ENCODE results near the gene FATE1.

FATE1 gene

DNA sequence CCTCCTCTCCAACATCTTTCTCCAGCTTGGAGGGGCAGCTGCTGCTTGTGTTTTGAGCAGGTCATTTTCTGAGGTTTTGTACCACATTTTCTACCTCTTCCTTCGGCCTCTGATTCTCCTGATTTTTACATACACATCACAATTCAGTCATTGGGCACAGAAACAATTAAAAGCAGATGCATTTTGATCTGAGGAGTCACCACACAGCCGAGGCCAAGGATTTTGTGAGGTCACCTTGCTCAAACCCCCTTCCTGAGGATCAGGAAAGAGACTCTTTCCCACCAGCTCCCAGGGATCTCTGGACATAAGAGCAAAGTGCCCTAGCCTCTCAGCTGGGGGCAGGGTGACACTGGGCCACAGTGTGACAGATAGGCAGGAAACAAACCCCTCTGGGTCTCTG lies 5.4 kb upstream of the FATE1 start:
- POLR2A ChIA-PET = no interaction called here
- CTCF ChIA-PET = interaction anchor here (0.6 kb wide), 1 partner anchor 100 kb away, joined by 5 read pairs; no protein-coding TSS in a partner anchor
- Histone ChIP-seq H3K9me3 (ENCODE audit: control insufficient read depth, insufficient read depth, low read depth, low read length) (no peaks in the 10 kb centered on the region), H3K27ac (ENCODE audit: extremely low read depth, low read depth, low read length) (no peak overlapping the region), H3K4me3 (ENCODE audit: low read depth, low read length) (no peak overlapping the region), H3K4me1 (ENCODE audit: control insufficient read depth, insufficient read depth, low read length) (no peaks in the 10 kb centered on the region), H3K36me3 (ENCODE audit: control insufficient read depth in 2 of 2, insufficient read depth in 1 of 2, low read length in 2 of 2) (no peaks in the 10 kb centered on the region)
- no peak for TF ChIP-seq ZNF114 (tag by site-specific recombination; IDR thresholded peaks at IDR 0.05)
- TF ChIP-seq SCRT2 (tag by site-specific recombination; IDR thresholded peaks at IDR 0.05) = no peak
- TF ChIP-seq, protein P1, sequence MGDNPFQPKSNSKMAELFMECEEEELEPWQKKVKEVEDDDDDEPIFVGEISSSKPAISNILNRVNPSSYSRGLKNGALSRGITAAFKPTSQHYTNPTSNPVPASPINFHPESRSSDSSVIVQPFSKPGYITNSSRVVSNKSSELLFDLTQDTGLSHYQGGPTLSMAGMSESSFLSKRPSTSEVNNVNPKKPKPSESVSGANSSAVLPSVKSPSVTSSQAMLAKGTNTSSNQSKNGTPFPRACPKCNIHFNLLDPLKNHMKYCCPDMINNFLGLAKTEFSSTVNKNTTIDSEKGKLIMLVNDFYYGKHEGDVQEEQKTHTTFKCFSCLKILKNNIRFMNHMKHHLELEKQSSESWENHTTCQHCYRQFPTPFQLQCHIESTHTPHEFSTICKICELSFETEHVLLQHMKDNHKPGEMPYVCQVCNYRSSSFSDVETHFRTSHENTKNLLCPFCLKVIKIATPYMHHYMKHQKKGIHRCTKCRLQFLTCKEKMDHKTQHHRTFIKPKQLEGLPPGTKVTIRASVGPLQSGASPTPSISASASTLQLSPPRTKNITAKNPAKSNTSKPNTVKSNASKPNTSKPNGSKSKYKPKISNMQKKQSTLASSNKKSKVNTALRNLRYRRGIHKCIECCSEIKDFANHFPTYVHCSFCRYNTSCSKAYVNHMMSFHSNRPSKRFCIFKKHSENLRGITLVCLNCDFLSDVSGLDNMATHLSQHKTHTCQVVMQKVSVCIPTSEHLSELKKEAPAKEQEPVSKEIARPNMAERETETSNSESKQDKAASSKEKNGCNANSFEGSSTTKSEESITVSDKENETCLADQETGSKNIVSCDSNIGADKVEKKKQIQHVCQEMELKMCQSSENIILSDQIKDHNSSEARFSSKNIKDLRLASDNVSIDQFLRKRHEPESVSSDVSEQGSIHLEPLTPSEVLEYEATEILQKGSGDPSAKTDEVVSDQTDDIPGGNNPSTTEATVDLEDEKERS (tag by site-specific recombination; IDR thresholded peaks at IDR 0.05) = no peak
- TF ChIP-seq, protein P2, sequence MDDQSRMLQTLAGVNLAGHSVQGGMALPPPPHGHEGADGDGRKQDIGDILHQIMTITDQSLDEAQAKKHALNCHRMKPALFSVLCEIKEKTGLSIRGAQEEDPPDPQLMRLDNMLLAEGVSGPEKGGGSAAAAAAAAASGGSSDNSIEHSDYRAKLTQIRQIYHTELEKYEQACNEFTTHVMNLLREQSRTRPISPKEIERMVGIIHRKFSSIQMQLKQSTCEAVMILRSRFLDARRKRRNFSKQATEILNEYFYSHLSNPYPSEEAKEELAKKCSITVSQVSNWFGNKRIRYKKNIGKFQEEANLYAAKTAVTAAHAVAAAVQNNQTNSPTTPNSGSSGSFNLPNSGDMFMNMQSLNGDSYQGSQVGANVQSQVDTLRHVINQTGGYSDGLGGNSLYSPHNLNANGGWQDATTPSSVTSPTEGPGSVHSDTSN (CRISPR knock-in tag; IDR thresholded peaks at IDR 0.05) = no peak
- no peak for TF ChIP-seq ZNF223 (tag by site-specific recombination; IDR thresholded peaks at IDR 0.05)
- TF ChIP-seq ZNF157 (tag by site-specific recombination; IDR thresholded peaks at IDR 0.05) = no peak
- no peak for TF ChIP-seq ZNF133 (tag by site-specific recombination; IDR thresholded peaks at IDR 0.05)
- TF ChIP-seq ZNF391 (tag by site-specific recombination; IDR thresholded peaks at IDR 0.05; ENCODE audit: borderline replicate concordance, low read depth) = no peak
- no peak for TF ChIP-seq MEIS1 (CRISPR knock-in tag; IDR thresholded peaks at IDR 0.05; ENCODE audit: borderline replicate concordance)
- no peak for TF ChIP-seq ZNF175 (tag by site-specific recombination; IDR thresholded peaks at IDR 0.05)
- TF ChIP-seq, protein P3, sequence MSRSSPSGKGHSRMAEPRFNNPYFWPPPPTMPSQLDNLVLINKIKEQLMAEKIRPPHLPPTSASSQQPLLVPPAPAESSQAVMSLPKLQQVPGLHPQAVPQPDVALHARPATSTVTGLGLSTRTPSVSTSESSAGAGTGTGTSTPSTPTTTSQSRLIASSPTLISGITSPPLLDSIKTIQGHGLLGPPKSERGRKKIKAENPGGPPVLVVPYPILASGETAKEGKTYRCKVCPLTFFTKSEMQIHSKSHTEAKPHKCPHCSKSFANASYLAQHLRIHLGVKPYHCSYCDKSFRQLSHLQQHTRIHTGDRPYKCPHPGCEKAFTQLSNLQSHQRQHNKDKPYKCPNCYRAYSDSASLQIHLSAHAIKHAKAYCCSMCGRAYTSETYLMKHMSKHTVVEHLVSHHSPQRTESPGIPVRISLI (tag by site-specific recombination; IDR thresholded peaks at IDR 0.05) = no peak
- TF ChIP-seq, protein P4, sequence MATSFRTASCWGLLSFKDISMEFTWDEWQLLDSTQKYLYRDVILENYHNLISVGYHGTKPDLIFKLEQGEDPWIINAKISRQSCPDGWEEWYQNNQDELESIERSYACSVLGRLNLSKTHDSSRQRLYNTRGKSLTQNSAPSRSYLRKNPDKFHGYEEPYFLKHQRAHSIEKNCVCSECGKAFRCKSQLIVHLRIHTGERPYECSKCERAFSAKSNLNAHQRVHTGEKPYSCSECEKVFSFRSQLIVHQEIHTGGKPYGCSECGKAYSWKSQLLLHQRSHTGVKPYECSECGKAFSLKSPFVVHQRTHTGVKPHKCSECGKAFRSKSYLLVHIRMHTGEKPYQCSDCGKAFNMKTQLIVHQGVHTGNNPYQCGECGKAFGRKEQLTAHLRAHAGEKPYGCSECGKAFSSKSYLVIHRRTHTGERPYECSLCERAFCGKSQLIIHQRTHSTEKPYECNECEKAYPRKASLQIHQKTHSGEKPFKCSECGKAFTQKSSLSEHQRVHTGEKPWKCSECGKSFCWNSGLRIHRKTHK (tag by site-specific recombination; IDR thresholded peaks at IDR 0.05) = no peak

DNA sequence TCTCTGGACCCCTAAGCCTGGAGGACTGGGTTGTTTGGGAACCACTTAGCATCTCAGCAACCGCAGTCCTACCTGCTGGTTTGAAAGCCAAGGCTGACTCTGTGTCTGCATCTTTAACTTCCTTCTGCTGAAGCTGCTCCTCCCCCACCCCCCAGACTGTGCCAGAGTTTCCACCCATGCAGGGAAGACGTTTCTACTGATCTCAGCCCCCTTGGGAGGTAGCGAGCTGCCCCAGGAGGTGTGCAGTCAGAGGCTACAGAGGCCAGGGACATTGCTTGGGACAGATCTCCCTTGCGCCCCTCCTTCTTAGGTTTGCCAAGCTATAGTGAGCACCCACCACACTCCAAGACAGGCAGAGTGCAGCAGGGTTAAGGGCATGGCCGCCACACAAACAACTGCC lies 4.7 kb upstream of the FATE1 start:
- Histone ChIP-seq H3K9me3 (ENCODE audit: control insufficient read depth, insufficient read depth, low read depth, low read length) (no peaks in the 10 kb centered on the region), H3K27ac (ENCODE audit: extremely low read depth, low read depth, low read length) (no peak overlapping the region), H3K36me3 (ENCODE audit: control insufficient read depth in 2 of 2, insufficient read depth in 1 of 2, low read length in 2 of 2) (no peaks in the 10 kb centered on the region), H3K4me3 (ENCODE audit: low read depth, low read length) (no peak overlapping the region), H3K4me1 (ENCODE audit: control insufficient read depth, insufficient read depth, low read length) (no peaks in the 10 kb centered on the region)
- 0 out of 2 replicates have a peak, but pooled peaks have one; percentile 25 for TF ChIP-seq GLIS1 (tag by site-specific recombination; IDR thresholded peaks at IDR 0.05)
- no peak for TF ChIP-seq ZNF239 (tag by site-specific recombination; IDR thresholded peaks at IDR 0.05)
- POLR2A ChIA-PET = no interaction called here
- CTCF ChIA-PET = interaction anchor here (0.6 to 0.7 kb wide), 2 partner anchors 225 to 627 kb away, joined by 3 read pairs; no protein-coding TSS in a partner anchor

DNA sequence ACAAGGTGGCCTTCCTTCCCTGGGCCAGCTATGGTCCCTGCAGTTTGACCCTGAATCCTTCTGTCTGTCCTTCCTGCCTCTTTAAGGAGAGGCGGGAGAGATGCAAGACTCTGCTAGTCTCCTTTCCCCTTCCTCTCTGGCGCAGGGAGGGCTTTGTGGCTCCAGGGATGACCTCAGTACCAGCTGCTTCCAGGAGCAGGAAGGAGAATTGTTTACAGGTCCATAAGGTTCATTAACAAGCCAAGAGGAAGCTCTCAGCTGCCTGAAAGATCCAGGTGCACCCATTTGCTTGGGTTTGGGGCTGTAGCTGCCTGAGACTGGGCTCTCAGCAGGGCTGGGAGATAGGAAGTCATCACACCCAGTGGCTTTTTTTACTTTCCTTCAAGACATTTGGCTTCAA lies 4.0 kb upstream of the FATE1 start:
- ChIA-PET CTCF (interaction anchor here (0.6 to 1.2 kb wide), 5 partner anchors 15 to 921 kb away, joined by 3 to 6 read pairs (median 3); no protein-coding TSS in a partner anchor), POLR2A (no interaction called here)
- Histone ChIP-seq H3K9me3 (ENCODE audit: control insufficient read depth, insufficient read depth, low read depth, low read length) (no peaks in the 10 kb centered on the region), H3K36me3 (ENCODE audit: control insufficient read depth in 2 of 2, insufficient read depth in 1 of 2, low read length in 2 of 2) (no peaks in the 10 kb centered on the region), H3K27ac (ENCODE audit: extremely low read depth, low read depth, low read length) (no peak overlapping the region), H3K4me3 (ENCODE audit: low read depth, low read length) (no peak overlapping the region), H3K4me1 (ENCODE audit: control insufficient read depth, insufficient read depth, low read length) (no peaks in the 10 kb centered on the region)
- TF ChIP-seq ZNF146 (tag by site-specific recombination; IDR thresholded peaks at IDR 0.05) = no peak
- no peak for TF ChIP-seq ZNF266 (tag by site-specific recombination; IDR thresholded peaks at IDR 0.05; ENCODE audit: low read depth)
